ENCODE results near the gene ZPR1. TPM values are rescaled to one million over a fixed set of nuclear protein-coding genes. Genes with fewer than 3 reads are reported as not detected.

ZPR1 gene
- total RNA-seq, 1 donor = 29.4 TPM

- no peak for DNase-seq (ENCODE audit: low read depth)
- TF ChIP-seq, protein P1, sequence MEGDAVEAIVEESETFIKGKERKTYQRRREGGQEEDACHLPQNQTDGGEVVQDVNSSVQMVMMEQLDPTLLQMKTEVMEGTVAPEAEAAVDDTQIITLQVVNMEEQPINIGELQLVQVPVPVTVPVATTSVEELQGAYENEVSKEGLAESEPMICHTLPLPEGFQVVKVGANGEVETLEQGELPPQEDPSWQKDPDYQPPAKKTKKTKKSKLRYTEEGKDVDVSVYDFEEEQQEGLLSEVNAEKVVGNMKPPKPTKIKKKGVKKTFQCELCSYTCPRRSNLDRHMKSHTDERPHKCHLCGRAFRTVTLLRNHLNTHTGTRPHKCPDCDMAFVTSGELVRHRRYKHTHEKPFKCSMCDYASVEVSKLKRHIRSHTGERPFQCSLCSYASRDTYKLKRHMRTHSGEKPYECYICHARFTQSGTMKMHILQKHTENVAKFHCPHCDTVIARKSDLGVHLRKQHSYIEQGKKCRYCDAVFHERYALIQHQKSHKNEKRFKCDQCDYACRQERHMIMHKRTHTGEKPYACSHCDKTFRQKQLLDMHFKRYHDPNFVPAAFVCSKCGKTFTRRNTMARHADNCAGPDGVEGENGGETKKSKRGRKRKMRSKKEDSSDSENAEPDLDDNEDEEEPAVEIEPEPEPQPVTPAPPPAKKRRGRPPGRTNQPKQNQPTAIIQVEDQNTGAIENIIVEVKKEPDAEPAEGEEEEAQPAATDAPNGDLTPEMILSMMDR (IDR thresholded peaks at IDR 0.05; ENCODE audit: insufficient read depth, low read depth, low read length) = no peak
- H3K4me3 ChIP-seq (ENCODE audit: low read depth, low read length) = no peak overlapping the region
Observed at GRCh38 chr11:116833491-116833815, 45.6 kb upstream of the ZPR1 start.

DNA sequence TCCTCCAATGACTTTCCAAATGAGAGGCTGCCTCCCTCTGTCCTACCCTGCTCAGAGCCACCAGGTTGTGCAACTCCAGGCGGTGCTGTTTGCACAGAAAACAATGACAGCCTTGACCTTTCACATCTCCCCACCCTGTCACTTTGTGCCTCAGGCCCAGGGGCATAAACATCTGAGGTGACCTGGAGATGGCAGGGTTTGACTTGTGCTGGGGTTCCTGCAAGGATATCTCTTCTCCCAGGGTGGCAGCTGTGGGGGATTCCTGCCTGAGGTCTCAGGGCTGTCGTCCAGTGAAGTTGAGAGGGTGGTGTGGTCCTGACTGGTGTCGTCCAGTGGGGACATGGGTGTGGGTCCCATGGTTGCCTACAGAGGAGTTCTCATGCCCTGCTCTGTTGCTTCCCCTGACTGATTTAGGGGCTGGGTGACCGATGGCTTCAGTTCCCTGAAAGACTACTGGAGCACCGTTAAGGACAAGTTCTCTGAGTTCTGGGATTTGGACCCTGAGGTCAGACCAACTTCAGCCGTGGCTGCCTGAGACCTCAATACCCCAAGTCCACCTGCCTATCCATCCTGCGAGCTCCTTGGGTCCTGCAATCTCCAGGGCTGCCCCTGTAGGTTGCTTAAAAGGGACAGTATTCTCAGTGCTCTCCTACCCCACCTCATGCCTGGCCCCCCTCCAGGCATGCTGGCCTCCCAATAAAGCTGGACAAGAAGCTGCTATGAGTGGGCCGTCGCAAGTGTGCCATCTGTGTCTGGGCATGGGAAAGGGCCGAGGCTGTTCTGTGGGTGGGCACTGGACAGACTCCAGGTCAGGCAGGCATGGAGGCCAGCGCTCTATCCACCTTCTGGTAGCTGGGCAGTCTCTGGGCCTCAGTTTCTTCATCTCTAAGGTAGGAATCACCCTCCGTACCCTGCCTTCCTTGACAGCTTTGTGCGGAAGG is 44.8 kb upstream of the ZPR1 start:
- DNase-seq (ENCODE audit: low read depth) = no peak
- TF ChIP-seq, protein P1 (IDR thresholded peaks at IDR 0.05; ENCODE audit: insufficient read depth, low read depth, low read length) = no peak
- no peak overlapping the region for H3K4me3 ChIP-seq (ENCODE audit: low read depth, low read length)

DNA sequence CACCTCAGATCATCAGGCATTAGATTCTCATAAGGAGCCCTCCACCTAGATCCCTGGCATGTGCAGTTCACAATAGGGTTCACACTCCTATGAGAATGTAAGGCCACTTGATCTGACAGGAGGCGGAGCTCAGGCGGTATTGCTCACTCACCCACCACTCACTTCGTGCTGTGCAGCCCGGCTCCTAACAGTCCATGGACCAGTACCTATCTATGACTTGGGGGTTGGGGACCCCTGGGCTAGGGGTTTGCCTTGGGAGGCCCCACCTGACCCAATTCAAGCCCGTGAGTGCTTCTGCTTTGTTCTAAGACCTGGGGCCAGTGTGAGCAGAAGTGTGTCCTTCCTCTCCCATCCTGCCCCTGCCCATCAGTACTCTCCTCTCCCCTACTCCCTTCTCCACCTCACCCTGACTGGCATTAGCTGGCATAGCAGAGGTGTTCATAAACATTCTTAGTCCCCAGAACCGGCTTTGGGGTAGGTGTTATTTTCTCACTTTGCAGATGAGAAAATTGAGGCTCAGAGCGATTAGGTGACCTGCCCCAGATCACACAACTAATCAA is 44.0 kb upstream of the ZPR1 start:
- TF ChIP-seq, protein P1 (IDR thresholded peaks at IDR 0.05; ENCODE audit: insufficient read depth, low read depth, low read length) = no peak
- H3K4me3 ChIP-seq (ENCODE audit: low read depth, low read length) = no peak overlapping the region
- DNase-seq (ENCODE audit: low read depth) = no peak

DNA sequence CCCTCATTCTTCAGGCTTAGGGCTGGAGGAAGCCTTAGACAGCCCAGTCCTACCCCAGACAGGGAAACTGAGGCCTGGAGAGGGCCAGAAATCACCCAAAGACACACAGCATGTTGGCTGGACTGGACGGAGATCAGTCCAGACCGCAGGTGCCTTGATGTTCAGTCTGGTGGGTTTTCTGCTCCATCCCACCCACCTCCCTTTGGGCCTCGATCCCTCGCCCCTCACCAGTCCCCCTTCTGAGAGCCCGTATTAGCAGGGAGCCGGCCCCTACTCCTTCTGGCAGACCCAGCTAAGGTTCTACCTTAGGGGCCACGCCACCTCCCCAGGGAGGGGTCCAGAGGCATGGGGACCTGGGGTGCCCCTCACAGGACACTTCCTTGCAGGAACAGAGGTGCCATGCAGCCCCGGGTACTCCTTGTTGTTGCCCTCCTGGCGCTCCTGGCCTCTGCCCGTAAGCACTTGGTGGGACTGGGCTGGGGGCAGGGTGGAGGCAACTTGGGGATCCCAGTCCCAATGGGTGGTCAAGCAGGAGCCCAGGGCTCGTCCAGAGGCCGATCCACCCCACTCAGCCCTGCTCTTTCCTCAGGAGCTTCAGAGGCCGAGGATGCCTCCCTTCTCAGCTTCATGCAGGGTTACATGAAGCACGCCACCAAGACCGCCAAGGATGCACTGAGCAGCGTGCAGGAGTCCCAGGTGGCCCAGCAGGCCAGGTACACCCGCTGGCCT is 42.5 kb upstream of the ZPR1 start:
- no peak for DNase-seq (ENCODE audit: low read depth)
- H3K4me3 ChIP-seq (ENCODE audit: low read depth, low read length) = no peak overlapping the region
- TF ChIP-seq, protein P1 (IDR thresholded peaks at IDR 0.05; ENCODE audit: insufficient read depth, low read depth, low read length) = no peak

GRCh38 chr11:116829525-116830183 is 41.8 kb upstream of the ZPR1 start, which contains the start of gene APOC3:
APOC3 (plus strand) TSS chr11:116829907; CDS start chr11:116830583, 676 bp downstream.
- no peak within 1 kb of the TSS for H3K4me3 ChIP-seq (ENCODE audit: low read depth, low read length)
- TF ChIP-seq, protein P1 (IDR thresholded peaks at IDR 0.05; ENCODE audit: insufficient read depth, low read depth, low read length) = no peak
- peak; percentile 20 for DNase-seq (ENCODE audit: low read depth)
